Dermis blood vessel endothelial cell (primary cell): ENCODE data around the gene CCDC171. TPM values are rescaled to one million over a fixed set of nuclear protein-coding genes. Genes with fewer than 3 reads are reported as not detected.
"Not testable (repeated sequence)": the region's sequence is repeated elsewhere in the genome, so short reads cannot be mapped to it uniquely, and the experiment has no call there.

Experiments used
- DNase-seq: peaks from one replicate; pipeline ENCODE4 v3.0.0; 2010
- total RNA-seq: library from RNA; depleted of rRNA; stranded (reverse); fragments of >200 nt; gene quantifications from 2 replicates; pipeline ENCODE4 v1.2.3, GENCODE V29; 2014

CCDC171 gene
- total RNA-seq, 1 donor from 2014 or later: 0.68 TPM

- DNase-seq: no peak
Measured at GRCh38 chr9:15764131-15764530, 211.3 kb downstream of the CCDC171 start.

GRCh38 chr9:15769547-15769946, 216.7 kb downstream of the CCDC171 start:
- no peak for DNase-seq

DNA sequence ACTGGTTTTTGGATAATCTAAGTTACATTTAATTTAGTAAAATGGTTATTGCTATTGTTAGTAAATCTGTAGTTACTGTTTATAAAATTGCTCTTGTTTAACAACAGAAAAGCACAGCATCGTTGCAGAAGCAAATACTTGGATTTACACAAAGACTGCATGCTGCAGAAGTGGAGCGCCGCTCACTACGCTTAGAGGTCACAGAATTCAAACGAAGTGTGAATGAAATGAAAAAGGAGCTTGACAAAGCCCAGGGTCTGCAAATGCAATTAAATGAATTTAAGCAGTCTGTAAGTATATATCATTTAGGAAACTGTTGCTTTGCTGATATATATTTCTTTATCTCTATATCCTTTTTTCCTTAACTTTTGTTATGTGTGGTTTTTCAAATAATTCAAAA, 226.0 kb downstream of the CCDC171 start:
- DNase-seq: no peak

DNA sequence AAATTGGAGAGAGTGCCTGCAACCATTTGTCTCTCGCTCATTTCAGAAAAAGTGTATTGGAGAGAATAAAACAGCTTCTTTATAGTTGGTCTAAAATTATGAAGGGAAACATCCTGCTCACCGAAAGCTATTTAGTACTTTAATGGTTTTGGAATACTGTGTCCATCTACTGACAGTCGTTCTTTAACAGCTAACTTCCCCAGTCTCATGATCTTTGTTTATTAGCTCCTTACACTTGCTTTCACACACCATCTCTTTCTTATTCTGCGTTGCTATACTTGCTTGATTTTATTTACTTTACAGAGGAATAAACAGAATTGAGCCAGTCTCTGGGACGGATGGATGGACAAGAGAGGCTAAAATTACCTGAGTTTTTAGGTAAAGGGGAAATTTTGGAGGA, 229.3 kb downstream of the CCDC171 start:
- DNase-seq: no peak

DNA sequence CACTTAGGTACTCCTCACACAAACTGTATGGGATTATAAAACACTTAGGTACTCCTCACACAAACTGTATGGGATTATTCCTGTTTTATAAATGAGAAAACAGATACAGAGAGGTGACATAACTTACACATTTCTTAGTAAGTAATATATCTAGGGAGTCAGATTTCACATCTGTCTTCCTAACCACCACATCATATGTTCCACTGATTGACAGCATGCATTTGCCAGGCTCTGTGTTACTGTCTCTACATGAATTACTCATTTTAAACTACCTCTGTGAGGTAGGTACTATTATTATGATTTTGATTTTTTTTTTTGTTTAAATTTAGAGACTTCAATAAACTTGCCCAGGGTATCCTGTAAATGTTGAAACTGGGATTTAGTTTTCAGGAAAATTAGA, 232.7 kb downstream of the CCDC171 start:
- no peak for DNase-seq

- no peak for DNase-seq
Measured at GRCh38 chr9:15786616-15787015, 233.8 kb downstream of the CCDC171 start.

DNA sequence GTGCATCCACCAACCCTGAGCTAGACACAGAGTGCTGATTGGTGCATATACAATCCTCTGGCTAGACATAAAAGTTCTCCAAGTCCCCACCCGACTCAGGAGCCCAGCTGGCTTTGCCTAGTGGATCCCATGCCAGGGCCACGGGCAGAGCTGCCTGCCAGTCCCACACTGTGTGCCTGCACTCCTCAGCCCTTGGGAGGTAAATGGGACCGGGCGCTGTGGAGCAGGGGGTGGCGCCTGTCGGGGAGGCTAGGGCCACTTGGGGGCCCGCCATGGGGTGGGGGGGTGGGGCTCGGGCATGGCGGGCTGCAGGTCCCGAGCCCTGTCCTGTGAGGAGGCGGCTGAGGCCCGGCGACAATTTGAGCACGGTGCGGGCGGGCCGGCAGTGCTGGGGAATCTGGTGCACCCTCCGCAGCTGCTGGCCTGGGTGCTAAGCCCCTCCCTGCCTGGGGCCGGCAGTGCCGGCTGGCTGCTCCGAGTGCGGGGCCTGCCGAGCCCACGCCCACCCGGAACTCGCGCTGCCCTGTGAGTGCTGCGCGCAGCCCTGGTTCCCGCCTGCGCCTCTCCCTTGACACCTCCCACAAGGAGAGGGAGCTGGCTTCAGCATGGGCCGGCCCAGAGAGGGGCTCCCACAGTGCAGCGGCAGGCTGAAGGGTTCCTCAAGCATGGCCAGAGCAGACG, 257.5 kb downstream of the CCDC171 start:
- DNase-seq: not testable (repeated sequence)

DNA sequence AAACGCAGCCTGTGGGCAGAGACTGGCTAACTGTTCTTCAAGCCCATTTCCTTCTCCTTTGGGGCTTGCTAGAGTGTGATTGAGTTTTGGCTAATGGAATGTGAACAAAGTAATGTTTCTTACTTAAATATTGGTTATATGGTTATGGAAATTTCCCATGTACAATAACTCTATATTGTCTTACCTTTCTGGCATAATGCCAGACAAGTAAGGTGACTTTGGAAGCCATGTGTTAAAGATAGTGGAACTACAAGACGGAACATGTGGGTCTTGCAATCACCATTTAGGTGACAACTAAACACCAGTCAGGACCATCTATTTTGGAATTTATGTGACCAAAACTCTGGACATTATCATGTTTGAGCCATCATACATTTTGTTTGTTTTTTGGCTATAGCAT, 260.2 kb downstream of the CCDC171 start:
- no peak for DNase-seq

DNA sequence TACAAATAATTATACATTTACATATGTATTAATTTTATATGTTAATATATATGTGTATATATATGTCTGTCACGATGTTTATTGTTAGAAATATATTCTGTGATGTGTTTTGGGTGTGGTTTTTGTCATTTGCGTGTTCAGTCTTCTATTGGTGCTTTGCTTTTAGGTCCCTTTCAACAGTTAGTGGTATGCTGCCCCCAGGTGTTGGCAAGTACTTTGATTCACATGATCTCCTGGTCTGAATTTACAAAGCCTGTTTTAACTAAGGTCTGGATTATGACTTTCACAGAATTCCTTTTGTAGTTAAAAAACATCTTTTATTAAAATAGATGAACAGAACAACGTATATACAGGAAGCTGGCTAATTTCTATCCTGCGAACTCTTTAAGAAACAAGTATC, 271.5 kb downstream of the CCDC171 start:
- DNase-seq: peak; percentile 26

DNA sequence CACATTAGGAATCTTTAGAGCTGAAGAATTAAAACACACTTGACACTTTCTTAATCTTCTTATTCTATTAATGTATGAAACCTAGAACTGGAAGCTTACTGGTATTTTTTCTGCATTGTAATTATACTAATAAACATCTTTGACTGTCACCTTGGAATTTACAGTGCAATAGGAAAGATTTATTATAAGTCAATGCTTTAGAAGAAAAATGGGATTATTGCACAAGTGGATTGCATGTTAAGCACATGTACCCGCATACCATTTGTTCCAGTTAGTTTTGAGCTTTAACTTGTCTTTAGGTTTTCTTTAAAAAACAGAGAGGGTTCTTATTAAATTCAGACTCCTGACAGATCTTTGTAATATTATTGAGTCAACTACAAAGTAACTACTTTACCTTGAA, 278.5 kb downstream of the CCDC171 start:
- no peak for DNase-seq

GRCh38 chr9:15834541-15834940, 281.7 kb downstream of the CCDC171 start:
- DNase-seq: peak; percentile 7

DNA sequence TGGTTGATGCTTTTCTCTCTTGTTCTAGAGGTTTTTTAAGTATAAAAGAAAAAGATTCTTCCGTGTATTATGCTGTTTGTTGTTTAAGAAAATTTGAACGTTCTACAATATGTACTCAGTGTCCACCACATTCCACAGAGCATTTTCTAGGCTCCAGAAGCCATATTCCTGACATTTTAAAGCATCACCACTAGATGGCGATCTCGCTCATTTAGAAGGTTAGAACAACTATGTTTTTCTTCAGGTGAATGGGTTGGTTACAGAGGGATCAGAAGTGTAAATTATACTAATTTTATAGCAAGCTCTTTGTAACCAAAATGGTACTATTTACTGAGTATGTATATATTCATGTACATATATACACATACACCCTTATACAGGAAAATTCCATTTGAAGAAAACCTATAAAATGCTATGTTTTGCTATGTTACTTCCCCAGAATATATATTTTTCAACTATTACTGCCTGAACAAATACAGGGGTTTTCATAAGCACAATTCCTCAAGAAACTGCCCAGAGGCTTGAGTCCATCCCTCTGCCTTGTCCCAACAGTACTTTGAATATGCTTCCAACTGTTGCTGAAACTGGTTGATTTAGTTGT, 284.3 kb downstream of the CCDC171 start:
- DNase-seq: peak; percentile 74

DNA sequence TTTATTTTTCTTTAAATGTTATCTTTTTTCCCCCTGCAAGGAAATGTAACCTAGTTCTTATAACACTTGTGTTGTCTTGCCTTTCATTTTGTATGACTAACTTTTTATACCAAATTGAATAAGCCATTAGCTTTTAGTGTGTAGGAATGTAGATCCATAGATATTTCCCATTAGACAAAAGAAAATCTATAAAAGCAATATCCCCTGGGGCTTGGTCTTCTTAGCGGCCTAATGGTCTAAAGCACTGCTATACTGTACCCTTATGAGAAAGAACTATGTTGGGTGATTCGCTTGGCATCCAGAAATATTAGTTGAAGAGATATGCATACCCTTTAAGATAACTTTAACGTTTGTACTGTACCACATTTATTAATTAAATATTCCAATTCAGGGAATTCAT, 289.2 kb downstream of the CCDC171 start:
- DNase-seq: no peak

- no peak for DNase-seq
Measured at GRCh38 chr9:15843316-15843715, 290.5 kb downstream of the CCDC171 start.

- DNase-seq: no peak
Measured at GRCh38 chr9:15843931-15844330, 291.1 kb downstream of the CCDC171 start.

- DNase-seq: no peak
Measured at GRCh38 chr9:15846611-15847010, 293.8 kb downstream of the CCDC171 start.

DNA sequence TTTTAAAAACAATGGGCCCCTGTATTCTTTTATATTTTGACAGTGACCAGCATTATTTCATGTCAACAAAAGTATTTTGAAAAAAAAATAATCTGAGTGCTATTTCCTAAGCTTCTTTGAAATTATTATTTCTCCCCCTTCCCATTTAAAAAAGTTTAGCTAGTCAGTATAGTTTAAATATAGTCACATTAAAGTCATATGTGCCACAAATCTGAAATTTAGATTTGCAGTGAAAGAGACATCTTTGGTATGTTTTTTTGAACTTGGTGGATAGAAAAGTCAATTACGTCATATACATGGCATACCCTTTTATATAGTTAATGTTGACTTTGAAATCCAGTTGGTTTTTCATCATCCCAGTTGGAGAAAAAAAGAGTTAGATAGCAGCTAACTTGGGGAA, 297.0 kb downstream of the CCDC171 start:
- DNase-seq: no peak

- no peak for DNase-seq
Measured at GRCh38 chr9:15851766-15852165, 298.9 kb downstream of the CCDC171 start.

- DNase-seq: no peak
Measured at GRCh38 chr9:15856591-15856990, 303.7 kb downstream of the CCDC171 start.

GRCh38 chr9:15867334-15867733, 314.5 kb downstream of the CCDC171 start:
- DNase-seq: no peak

DNA sequence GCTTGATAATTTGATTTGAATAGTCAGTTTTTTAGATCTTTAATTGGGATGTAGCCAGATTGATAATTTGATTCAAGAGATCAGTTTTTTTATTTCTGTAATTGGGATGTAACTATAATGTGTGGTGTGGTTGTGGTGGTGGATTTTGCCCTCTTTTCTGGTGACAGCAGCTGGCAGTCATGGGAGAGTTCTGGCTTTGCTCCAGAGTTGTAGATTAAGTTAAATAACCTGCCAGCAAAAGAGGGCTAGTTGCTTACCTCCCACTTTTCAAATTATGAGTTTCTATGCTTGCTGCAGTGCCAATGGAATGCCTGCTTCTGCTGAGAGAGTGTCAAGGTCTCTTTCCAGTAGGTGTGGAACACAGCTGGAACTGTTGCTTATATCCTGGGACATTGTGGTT, 315.1 kb downstream of the CCDC171 start:
- no peak for DNase-seq

DNA sequence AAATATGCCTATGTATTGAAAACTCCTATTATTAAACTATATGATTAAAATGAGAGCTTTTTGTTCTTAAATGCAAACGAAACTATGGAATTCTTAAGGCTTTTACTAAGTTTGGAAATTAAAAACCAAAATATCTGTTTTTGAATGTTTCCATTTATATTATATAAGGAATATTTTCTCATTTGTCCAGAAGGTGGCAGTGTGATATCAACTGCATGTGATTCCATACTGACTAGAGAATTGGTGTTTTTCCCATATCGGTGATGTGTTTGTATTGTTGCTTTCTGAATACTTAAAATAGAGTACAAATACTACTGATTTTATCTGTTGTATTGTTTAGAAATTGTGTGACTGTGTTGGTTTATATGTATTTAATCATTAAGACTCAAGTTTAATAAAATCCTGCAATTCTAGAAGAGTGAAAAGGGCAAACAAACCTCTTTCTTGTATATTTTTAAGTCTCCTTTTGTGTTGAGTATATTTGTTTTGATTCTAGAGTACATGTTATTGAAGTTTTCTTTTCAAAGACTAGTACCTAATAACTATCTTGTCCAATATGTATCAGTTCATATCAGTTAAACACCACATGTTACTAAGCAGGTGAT, 320.8 kb downstream of the CCDC171 start:
- peak; percentile 73 for DNase-seq

- DNase-seq: no peak
Measured at GRCh38 chr9:15882328-15882727, 329.5 kb downstream of the CCDC171 start.

GRCh38 chr9:15882883-15883282, 330.0 kb downstream of the CCDC171 start:
- no peak for DNase-seq
